NCI-H2107 treated with DMSO at 0.1 percent for 48 hours (cell line): ENCODE results near the gene TPCN1.

Experiments used
- DNase-seq: peaks from one replicate; lab custom pipeline; 2025; ENCODE audit not compliant: unreplicated experiment; lab: John Stamatoyannopoulos, UW

The TPCN1 gene

DNA sequence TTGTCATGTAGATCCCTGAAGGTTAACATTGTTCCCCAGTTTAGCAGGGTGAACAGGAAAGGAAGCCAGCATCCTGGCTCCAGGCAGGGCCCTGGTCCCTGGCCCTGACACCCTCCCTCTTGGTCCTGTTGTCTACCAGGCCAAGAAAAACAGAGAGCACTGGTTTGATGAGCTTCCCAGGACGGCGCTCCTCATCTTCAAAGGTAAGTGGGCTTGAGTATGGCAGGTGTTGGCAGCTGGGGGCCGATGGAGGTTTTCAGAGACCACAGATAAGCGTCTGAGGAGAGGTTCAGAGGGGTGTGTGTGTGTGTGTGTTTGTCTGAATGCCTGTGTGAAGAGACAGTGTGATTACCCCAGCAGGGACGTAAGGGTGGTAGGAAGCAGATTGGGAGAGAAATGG is 57.4 kb downstream of the TPCN1 start:
- no peak for DNase-seq

- no peak for DNase-seq
Observed at GRCh38 chr12:113284751-113285150, 63.5 kb downstream of the TPCN1 start.

DNA sequence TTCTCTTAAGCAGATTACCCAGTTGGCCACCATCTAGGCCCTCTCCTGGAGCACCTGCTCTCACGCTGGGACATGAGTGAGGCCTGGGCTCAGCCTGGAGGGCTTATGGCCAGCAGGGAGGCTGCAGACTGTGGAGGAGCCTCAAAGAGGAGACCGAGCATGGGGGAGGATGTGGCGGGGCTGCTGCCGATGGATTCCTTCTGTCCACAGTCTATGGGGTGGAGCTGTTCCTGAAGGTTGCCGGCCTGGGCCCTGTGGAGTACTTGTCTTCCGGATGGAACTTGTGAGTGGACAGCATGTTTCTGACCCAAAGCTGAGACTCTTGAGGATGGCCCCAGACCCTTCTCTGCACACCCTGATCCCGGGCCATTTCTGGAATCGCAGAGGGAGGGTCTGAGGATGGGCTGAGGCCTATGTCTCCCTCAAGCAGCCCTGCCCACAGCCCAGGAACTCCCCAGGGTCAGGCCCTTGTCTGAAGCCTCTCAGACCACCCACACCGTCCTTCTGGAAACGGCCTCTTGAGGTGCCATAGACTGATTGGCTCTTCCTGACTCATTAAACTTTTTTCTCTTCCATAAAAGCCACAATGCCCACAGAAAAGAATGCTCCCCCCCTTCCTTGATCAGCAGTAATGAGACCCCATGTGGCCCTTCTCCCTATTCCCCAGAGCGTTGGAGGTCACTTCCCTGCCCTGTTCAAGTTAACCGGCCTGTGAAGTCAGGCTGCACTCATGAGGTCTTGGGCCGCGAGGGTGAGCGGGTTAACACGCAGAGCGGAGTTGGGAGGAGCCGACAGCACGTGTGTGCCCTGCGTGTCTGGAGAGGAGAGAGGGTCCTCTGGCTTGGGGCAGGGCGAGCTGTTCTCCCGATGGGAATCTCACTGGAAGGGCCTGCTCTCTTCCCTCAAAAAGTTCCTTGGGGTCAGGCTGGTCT is 64.7 kb downstream of the TPCN1 start:
- DNase-seq: no peak

GRCh38 chr12:113286712-113287111 is 65.4 kb downstream of the TPCN1 start:
- no peak for DNase-seq

DNA sequence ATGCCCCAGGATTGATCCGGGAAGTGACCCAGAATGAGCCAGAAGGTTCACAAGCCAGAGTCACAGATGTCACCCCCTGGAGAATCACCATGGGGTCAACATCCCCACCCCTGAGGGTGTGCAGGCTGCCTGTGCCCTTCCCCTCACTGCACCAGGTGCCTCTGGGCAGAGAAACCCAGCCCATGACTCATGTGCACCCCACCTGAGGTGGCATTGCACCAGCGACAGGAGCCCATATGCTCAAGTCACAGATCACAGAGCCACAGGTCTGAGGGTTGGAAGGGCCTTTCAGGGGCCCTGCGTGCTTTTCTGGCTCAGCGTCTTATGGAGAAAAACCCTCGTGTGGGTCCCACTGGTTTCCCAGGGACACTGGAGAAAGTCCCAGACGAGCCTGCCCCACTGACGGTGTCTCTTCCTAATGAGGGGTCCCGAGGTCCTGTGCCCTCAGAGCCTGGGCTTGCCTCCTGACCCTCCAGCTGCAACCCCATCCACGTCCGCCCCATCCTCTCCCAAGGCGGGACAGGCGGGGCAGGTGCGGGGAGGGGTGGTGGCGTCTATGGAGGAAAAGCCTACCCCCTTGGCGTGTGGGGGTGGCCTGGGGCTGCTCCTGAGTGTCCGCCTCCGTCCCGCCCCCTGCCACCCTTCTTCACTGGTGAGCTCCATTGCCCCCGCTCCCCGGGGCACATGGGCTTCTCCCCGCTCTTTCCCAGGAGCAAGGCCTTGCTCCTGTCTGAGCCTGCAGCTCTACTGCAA is 66.1 kb downstream of the TPCN1 start:
- DNase-seq: no peak

DNA sequence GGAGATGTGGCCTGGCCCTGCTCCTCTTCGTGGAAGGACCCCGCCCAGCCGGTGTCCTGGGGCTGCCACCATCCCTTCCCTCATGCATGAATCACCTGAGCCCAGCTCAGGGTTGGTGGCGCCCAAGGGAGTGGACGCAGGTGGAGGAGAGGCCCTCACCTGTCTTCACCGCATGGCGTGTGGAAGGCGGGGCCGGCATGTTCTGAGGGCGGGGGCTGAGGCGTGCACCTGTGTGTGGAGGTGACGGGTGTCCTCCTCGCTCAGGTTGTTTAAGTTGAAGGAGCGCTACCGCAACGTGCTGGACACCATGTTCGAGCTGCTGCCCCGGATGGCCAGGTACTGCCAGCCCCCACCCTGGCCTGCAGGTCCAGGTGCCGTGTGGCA is 66.6 kb downstream of the TPCN1 start:
- DNase-seq: no peak

- no peak for DNase-seq
Observed at GRCh38 chr12:113289361-113289760, 68.1 kb downstream of the TPCN1 start.

GRCh38 chr12:113290506-113290905 is 69.2 kb downstream of the TPCN1 start:
- DNase-seq: no peak

- DNase-seq: no peak
Observed at GRCh38 chr12:113291586-113291985, 70.3 kb downstream of the TPCN1 start.

GRCh38 chr12:113292091-113292490 is 70.8 kb downstream of the TPCN1 start:
- DNase-seq: no peak

DNA sequence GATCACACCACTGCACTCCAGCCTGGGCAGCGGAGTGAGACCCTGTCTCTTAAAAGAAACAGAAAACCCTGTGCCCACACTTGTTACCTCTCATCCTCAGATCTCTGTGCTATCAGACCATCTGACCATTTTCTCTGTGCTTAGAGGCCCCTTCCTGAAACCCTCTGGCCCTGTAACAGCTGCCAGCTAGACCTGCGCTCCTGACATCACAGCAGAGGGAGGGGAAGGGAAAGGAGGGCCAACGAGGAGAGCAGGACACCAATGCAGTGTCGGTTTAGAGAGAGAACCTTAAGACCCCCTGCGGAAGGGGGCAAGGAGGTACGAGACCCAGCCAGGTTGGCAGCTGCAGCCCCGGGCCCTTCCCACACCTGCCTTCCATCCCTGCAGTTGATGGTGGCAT is 71.3 kb downstream of the TPCN1 start:
- DNase-seq: no peak

DNA sequence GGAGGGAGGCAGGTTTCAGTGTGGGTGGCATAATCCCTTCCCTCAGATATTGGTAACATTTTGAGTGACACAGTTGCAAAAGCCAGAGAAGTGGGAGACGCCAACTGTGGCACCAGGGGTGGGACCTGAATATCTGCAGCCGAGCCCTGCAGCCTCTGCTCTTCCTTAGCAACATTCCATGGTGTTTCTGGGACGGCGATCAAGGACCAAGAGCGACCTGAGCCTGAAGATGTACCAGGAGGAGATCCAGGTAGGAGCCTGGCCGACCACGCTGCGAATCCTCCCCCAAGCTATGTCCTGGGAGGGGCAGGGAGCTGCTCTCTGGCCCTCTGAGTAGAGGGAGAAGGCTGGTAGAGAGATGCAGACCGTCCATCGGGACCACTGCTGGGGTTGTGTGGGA is 71.8 kb downstream of the TPCN1 start:
- DNase-seq: no peak

- DNase-seq: no peak
Observed at GRCh38 chr12:113295886-113296556, 74.8 kb downstream of the TPCN1 start.

DNA sequence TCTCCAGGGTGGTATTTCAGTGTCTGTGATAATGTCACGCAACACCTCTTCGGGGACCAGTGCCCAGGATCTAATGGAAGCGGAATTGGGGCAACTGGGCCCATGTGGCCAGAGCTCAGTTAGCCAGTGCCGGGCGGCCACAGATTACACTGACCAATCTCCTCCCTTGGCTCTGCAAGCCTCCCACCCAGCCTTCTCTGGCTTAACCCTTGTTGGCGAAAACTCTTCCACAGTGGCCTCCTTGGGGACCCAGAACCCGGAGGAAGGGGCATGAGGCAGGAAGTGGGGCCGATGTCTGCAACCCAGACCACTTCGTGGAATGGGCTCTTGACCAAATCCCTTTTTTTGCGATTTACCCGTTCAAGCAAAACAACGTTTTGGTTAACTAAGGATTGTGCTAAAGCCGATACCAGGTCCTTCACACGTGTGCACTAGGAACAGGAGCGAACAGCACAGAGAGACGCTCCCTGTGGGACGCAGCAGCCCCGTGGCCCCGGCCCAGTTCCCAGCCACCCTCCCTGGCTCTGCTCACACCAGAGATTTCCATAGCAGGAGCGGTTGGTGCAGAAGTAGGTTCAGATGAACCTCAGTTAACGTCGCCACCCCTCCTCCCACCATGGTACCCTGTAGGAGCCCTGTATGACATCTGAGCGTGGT is 75.4 kb downstream of the TPCN1 start:
- DNase-seq: no peak

- DNase-seq: no peak
Observed at GRCh38 chr12:113297214-113297587, 75.9 kb downstream of the TPCN1 start.

GRCh38 chr12:113297621-113298471 is 76.6 kb downstream of the TPCN1 start:
- peak; percentile 93 for DNase-seq

GRCh38 chr12:113298472-113298817 is 77.2 kb downstream of the TPCN1 start:
- no peak for DNase-seq

GRCh38 chr12:113298861-113299545 is 77.7 kb downstream of the TPCN1 start:
- peak; percentile 92 for DNase-seq

GRCh38 chr12:113299619-113300237 is 78.5 kb downstream of the TPCN1 start:
- peak; percentile 53 for DNase-seq
